HFFc6 (cell line): Measurements from ENCODE around the gene ZNF664. TPM values are rescaled to one million over a fixed set of nuclear protein-coding genes. Genes with fewer than 3 reads are reported as not detected.

Experiments used
- DNase-seq: peaks from one replicate; pipeline ENCODE4 v3.0.0-alpha.2; 2018
- H3K27ac Mint-ChIP-seq: 2 replicates; pipeline ENCODE4 v1.8.0; 2020; ENCODE audit warnings: mild to moderate bottlenecking, mixed read lengths
- H3K27me3 Mint-ChIP-seq: 2 replicates; pipeline ENCODE4 v1.8.0; 2021; ENCODE audit warnings: mild to moderate bottlenecking, moderate library complexity, mixed read lengths; ENCODE audit not compliant: insufficient read depth
- H3K36me3 Mint-ChIP-seq: 2 replicates; pipeline ENCODE4 v1.8.0; 2021; ENCODE audit warnings: low read depth, mixed read lengths
- H3K4me1 Mint-ChIP-seq: 2 replicates; pipeline ENCODE4 v1.8.0; 2020; ENCODE audit warnings: low read depth, mixed read lengths
- H3K4me3 Mint-ChIP-seq: 2 replicates; pipeline ENCODE4 v1.8.0; 2020; ENCODE audit warnings: mild to moderate bottlenecking, moderate library complexity, mixed read lengths
- H3K9me3 Mint-ChIP-seq: 2 replicates; pipeline ENCODE4 v1.8.0; 2020; ENCODE audit warnings: mild to moderate bottlenecking, mixed read lengths
- total RNA-seq, 6 experiments: library from RNA; stranded (reverse); fragmentation: NEBNext Ultra II Directional; extraction: Animal tissue kit (Norgen Biotek cat#: 25700); gene quantifications; 2 replicates in 1 of 6; 3 replicates in 5 of 6; pipeline ENCODE4 v1.2.3, GENCODE V29; 2021
- TF ChIP-seq, protein P1 (sequence below): fragments of 200-600 bp; sonication (generic); IDR thresholded peaks from 2 replicates; pipeline ENCODE4 v1.5.0; 2021; ENCODE audit warnings: antibody characterized with exemption, mild to moderate bottlenecking

ZNF664 gene
- total RNA-seq, 6 experiments from 2014 or later, result 49.1 to 55.2 (median 53.4) TPM

DNA sequence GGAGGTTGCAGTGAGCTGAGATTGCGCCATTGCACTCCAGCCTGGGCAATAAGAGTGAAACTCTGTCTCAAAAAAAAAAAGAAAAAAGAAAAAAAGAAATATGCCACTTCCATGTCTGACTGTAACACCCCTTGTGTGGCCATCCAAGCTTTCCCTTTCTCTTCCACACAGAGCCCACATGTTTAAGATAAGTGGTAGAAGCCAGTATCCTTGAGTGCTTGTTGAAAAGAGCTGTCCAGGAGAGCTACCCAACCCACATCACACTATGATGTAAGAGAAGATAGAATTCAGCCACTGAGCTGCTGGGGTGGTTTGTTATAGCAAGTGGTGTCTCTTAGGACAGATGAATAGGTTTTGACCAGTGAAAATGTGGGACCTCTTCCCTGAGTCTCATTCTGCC lies 82.1 kb downstream of the ZNF664 start:
- TF ChIP-seq, protein P1, sequence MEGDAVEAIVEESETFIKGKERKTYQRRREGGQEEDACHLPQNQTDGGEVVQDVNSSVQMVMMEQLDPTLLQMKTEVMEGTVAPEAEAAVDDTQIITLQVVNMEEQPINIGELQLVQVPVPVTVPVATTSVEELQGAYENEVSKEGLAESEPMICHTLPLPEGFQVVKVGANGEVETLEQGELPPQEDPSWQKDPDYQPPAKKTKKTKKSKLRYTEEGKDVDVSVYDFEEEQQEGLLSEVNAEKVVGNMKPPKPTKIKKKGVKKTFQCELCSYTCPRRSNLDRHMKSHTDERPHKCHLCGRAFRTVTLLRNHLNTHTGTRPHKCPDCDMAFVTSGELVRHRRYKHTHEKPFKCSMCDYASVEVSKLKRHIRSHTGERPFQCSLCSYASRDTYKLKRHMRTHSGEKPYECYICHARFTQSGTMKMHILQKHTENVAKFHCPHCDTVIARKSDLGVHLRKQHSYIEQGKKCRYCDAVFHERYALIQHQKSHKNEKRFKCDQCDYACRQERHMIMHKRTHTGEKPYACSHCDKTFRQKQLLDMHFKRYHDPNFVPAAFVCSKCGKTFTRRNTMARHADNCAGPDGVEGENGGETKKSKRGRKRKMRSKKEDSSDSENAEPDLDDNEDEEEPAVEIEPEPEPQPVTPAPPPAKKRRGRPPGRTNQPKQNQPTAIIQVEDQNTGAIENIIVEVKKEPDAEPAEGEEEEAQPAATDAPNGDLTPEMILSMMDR, result no peak
- no peak for DNase-seq
- Mint-ChIP-seq H3K4me3 (no peak overlapping the region), H3K36me3 (no peaks in the 10 kb centered on the region), H3K4me1 (peaks cover 9% of the 10 kb centered on the region), H3K9me3 (peaks cover 5% of the 10 kb centered on the region; the same call in 1 of the 2 replicates), H3K27ac (no peak overlapping the region), H3K27me3 (peaks cover 12% of the 10 kb centered on the region)

DNA sequence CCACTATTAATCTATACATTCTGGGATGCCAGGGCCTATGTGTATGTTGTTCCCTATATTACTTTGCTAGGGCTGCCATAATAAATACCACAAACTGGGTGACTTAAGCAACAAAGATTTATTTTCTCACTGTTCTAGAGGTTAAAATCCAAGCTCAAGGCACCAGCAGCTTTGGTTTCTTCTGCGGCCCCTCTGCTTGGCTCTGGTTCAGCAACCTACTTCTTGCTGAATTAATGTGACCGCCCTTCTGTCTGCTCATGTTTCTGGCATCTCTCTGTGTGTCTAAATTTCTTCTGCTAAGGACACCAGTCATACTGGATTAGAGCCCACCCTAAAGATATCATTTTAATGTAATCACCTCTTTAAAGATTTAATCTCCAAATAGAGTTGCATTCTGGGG lies 84.7 kb downstream of the ZNF664 start:
- peaks cover 9% of the 10 kb centered on the region for H3K4me1 Mint-ChIP-seq
- no peak overlapping the region for H3K4me3 Mint-ChIP-seq
- H3K27ac Mint-ChIP-seq, result no peak overlapping the region
- no peaks in the 10 kb centered on the region for H3K36me3 Mint-ChIP-seq
- H3K27me3 Mint-ChIP-seq, result peaks cover 14% of the 10 kb centered on the region
- H3K9me3 Mint-ChIP-seq, result peaks cover 5% of the 10 kb centered on the region; the same call in 1 of the 2 replicates
- no peak for DNase-seq
- TF ChIP-seq, protein P1, result no peak

DNA sequence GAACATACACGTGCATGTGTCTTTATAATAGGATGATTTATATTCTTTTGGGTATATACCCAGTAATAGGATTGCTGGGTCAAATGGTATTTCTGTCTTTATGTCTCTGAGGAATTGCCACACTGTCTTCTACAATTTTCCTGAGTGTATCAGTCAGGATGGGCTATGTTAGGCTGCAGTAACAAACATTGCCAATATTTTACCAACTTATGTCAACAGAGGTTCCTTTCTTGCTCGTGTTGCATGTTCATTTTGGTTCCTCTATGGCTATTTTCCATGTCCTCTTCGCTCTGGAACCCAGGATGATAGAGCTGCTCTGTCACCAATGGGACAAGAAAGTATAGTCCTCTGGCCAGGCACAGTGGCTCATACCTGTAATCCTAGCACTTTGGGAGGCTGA lies 86.7 kb downstream of the ZNF664 start:
- Mint-ChIP-seq H3K4me1 (no peaks in the 10 kb centered on the region), H3K4me3 (no peak overlapping the region), H3K27ac (no peak overlapping the region), H3K27me3 (peaks cover 14% of the 10 kb centered on the region), H3K36me3 (no peaks in the 10 kb centered on the region), H3K9me3 (peaks cover 5% of the 10 kb centered on the region; the same call in 1 of the 2 replicates)
- DNase-seq, result no peak
- TF ChIP-seq, protein P1, result no peak

Other genes with a start within 250 kb of the ZNF664 start
- 1 to 10 TPM in 1 of 6 experiments, under 1 TPM in 5; 0.19 to 1.1 (median 0.64) TPM for gene DNAH10, start 210.9 kb upstream of the ZNF664 start, total RNA-seq
- 10 to 100 TPM; 48.3 to 55.1 (median 51.6) TPM for gene CCDC92, start 384 bp upstream of the ZNF664 start, total RNA-seq